ENCODE measurements around the gene RNF187.

GRCh38 chr1:228527596-228527995, 40.4 kb downstream of the RNF187 start:
- TF ChIP-seq GATA3 (IDR thresholded peaks at IDR 0.05; ENCODE audit: low read depth, low read length): no peak
- no peak for TF ChIP-seq GATA2 (IDR thresholded peaks at IDR 0.05; ENCODE audit: low read depth, low read length)

All from SH-SY5Y (cell line).